GM18873 (cell line): Measurements from ENCODE around the gene LCAT.

Experiments
- ATAC-seq: cut with Tn5 transposase; IDR thresholded peaks from one replicate; pipeline ENCODE4 v1.9.1; 2021; ENCODE audit warnings: mild to moderate bottlenecking, moderate library complexity, moderate number of reproducible peaks; ENCODE audit not compliant: unreplicated experiment, low FRiP score

Gene LCAT

DNA sequence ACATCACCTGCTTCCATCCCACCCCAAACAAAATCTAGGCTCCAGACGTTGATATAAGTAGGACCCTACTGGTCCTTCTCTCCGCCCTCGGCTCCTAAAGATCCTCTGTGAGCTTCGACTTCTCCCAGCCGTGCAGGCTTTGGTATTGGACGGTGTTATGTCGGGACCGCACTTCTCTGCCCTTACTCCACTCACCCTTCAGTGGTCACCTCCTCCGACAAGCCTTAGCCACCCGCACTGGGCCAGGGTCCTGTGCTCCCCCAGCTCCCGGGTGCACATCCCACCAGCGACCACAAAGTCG lies 8.9 kb downstream of the LCAT start:
- ATAC-seq, result no peak

DNA sequence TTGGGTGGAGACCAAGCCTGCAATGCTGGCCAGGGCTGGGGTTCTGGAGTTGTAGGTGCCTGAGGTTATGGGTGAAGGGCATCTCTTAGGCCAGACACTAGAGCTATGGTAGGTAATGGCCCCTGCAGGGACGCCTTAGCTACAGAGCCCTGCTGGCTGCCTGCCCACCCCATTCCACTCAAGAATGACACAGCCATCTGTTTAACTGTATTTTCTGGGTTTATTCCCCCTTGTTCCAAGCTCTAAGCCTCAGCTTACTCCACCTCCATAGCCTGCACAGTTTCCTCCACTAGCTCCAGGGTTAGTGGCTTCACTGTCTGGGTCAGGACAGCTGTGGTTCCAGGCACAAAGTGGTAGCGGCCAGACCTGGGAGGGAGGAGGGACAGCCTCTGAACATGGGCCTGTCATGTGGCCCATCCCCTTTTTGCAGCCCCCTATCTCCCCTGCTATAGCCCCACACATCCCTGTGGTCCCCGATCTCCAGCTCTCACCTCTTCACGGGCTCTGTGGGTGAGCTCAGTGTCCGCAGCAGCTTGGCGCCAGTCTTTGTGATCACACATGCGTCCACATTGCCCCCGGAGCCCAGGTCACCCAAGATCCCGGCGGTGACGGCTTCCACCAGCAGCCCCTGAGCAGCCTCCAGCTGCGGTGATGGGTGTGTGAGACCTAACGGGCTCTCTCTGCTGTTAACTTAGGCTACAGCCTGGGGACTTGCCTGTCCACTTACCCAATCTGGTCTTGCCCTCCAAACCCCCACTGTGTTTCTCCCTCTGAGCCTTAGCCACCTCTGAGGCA lies 9.4 kb downstream of the LCAT start:
- ATAC-seq, result no peak

DNA sequence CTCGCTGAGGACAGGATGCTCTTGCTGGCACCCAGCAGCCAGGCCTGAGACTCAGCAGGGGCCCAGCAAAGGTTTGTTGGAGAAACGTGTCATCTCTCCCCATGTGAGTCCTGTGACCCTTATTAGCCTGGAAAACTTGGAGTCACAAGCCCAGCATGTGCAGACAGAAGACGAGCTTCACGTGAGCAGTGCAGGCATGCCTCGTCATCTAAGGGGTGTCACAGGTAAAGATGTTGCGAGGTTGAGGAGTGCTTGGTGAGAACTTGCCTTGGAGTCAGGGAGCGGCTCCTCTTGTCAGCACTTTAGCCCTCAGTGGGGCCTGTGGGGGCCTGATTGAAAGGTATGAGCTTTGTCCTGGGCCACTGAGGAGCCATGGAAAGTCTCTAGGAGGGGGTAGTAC lies 10.1 kb downstream of the LCAT start:
- ATAC-seq, result no peak

DNA sequence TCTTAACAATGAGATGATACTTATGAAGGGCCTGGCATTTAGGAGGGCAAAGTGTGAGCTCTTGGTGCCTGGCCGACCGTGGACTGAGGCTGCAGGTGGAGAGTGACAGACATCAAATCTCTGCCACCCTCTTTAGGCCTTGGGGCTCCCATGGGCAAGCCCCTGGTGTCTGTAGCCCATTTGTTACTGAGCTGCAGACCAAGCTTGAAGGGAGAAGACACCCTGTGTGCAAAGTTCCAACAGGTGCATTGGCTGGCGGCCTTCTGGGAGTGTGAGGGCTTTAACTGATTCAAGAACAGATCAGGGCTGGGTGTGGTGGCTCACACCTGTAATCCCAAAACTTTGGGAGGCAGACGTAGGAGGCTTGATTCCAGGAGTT lies 11.5 kb downstream of the LCAT start:
- no peak for ATAC-seq

DNA sequence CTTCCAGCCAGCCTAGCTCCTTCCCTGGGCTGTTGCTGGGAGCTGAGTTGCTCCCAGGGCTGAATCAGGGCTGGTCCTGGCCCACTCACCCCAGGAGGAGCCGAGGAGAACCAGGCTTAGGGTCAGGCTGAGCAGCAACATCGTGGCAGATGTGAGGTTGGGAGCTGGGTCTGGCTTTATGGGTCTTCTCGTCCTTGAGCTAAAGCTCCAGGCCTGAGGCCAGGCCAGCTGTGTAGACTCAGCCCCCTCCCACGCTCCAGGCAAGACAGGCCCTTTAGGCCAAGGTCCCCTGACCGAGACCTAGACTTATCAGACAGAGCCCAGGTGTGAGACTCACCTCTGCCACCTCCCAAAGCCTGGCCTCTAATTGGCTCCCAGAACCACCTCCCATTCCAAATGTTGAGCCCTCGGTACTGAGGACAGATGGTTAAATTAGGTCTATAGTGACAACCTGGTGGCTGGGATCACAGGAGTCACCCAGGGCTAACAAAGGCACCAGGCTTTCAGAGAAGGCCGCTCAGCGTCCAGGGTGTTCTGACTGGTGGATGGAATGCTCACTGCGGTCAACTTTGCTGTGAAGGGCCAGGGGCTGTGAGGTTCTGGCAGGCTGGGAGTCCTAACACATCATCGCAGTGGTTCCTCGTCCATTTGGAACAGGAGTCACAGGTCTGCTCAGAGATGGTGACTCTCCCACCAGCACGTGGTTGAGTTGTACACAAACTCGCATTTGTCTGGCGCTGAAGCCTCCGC lies 12.0 kb downstream of the LCAT start, which contains the start of gene CTRL:
TSS of gene CTRL (minus strand) at position 151 of the 750 bp plus-strand sequence. CDS start at position 141, 10 bp downstream.
- no peak for ATAC-seq

DNA sequence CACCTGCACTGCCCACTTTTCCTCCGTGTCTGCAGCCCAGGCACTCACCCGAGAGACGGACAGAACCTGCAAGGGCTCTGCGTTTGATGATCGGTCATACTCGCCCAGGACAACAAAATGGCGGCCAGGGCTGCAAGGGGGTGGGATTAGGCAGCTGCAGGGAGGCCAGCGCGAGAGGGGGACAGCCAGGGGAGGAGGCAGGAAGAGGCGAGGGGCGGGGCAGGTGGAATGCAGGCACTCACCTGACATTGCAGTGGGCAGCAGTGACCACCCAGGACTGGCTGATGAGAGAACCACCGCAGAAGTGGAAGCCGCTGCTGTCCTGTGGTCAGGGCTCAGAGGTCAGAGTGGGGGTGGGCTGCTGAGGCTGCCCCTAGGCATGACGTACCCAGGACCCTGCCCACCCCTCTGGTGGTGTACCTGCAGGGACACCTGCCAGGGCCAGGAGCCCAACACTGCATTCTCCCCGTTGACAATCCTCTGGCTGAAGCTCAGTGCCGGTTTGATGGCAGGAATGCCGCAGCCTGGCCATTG lies 13.2 kb downstream of the LCAT start:
- ATAC-seq, result no peak

DNA sequence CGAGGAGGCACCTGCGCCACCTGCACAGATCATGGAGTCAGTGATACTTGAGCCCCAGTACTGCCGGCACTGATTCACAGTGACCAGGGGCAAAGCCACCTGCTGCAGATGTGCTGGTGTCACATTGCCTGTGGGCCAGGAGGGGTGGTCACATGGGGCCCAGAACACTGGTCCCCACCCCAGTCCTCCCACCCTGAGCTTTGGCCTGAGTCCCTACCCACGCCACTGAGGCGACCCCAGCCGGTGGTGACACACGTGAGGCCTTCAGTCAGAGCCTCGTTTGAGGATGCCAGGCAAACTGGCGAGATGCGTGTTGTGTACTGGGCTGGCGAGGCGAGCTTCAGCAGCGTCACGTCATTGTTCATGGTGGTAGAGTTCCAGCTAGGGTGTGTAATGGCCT lies 13.7 kb downstream of the LCAT start:
- no peak for ATAC-seq

DNA sequence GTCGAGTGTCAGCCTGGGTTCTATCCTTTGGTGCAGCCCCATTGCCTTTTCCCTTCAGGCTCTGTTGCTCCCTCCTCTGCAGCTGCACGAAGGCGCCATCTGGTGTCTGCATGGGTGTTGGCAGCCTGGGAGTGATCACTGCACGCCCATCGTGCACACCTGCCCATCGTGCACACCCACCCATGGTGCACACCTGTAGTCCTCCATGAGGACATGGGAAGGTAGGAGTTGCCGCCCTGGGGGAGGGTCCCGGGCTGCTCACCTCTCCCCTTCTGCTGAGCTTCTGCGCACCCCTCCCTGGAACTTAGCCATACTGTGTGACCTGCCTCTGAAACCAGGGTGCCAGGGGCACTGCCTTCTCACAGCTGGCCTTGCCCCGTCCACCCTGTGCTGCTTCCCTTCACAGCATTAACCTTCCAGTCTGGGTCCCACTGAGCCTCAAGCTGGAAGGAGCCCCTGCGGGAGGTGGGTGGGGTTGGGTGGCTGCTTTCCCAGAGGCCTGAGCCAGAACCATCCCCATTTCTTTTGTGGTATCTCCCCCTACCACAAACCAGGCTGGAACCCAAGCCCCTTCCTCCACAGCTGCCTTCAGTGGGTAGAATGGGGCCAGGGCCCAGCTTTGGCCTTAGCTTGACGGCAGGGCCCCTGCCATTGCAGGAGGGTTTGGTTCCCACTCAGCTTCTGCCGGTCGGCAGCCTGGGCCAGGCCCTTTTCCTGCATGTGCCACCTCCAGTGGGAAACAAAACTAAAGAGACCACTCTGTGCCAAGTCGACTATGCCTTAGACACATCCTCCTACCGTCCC lies 15.2 kb downstream of the LCAT start:
- no peak for ATAC-seq

DNA sequence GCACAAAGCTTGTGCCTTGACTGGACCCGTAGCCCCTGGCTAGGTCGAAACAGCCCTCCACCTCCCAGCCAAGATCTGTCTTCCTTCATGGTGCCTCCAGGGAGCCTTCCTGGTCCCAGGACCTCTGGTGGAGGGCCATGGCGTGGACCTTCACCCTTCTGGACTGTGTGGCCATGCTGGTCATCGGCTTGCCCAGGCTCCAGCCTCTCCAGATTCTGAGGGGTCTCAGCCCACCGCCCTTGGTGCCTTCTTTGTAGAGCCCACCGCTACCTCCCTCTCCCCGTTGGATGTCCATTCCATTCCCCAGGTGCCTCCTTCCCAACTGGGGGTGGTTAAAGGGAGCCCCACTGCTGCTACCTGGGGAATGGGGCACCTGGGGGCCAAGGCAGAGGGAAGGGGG lies 15.8 kb downstream of the LCAT start:
- no peak for ATAC-seq

DNA sequence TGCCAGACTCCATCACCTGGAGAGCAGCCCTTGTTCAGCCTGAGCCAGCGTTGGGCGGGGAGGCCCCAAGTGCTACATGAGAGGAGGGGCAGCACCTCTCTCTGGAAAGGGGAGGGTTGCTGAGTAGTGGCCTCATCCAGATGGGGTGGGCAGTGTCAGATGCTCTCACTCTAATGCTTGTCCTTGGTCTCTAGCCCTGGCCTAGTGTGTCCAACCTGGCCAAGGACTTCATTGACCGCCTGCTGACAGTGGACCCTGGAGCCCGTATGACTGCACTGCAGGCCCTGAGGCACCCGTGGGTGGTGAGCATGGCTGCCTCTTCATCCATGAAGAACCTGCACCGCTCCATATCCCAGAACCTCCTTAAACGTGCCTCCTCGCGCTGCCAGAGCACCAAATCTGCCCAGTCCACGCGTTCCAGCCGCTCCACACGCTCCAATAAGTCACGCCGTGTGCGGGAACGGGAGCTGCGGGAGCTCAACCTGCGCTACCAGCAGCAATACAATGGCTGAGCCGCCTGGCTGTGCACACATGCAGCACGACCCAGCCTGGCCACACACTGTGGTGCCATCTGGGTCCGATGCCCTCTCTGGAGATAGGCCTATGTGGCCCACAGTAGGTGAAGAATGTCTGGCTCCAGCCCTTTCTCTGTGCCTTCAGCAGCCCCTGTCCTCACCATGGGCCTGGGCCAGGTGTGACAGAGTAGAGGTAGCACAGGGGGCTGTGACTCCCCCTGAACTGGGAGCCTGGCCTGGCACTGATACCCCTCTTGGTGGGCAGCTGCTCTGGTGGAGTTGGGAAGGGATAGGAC lies 16.6 kb downstream of the LCAT start:
- ATAC-seq, result no peak

DNA sequence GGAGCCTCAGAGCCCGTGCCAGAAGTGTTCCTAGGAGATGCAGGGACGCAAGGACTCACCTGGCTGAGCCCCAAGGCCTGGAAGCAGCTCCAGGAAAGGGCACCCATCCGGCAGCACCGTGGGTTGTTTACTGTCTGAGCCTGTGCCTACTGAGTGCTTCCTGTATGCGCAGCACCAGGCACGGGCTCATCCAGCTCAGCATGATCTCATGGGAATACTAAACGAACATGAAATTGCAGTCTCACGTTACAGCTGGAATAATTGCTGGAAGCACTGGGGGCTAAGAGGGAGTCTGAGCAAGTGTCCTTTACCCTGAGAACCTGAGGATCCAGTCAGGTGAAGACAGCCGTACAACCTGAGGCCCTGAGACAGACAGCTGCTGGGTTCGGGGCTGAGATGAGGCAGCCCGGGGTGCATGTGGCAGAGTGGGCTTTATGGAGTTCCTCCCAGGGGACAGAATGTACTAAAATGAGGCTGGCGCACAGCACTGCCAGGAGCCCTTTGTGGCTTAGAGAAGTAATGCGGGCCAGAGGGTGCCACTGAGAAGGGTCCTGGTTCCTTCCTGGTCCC lies 17.7 kb downstream of the LCAT start:
- no peak for ATAC-seq

DNA sequence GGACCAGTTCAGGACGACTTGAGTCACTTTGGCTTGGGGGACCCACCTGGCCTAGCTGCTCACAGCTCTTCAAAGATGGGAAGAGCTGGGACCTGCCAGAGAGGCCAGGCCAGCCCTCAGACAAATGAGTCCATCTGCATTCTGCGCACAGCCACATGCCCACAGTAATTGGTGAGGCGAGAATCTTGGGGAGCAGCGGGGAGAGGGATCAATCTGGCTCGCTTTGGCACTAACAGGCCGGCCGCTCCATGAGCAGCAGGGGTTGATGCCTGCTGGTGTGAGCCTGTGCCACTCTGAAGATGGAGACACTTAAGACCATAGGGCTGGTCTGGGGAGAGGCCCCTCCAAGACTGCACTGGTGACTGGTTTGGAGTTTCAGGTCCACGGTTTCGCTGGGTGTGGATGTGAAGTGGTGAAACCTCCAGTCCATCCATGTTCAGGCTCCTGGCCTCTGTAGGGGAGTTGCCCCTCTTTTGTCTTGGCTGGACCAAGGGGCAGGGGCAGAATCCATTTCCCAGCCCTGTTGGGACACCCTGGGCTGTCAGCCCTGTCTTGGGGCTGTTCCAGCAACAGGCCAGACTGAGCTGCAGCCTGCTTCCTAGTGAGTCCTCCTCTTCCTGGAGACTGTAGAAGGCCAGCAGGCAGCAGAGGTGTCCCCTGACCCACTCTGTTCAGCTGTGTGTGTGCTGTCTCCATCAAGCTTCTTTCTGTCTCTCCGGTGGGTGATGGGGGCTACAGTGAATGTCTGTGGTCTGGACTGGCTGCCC lies 19.6 kb downstream of the LCAT start:
- no peak for ATAC-seq

DNA sequence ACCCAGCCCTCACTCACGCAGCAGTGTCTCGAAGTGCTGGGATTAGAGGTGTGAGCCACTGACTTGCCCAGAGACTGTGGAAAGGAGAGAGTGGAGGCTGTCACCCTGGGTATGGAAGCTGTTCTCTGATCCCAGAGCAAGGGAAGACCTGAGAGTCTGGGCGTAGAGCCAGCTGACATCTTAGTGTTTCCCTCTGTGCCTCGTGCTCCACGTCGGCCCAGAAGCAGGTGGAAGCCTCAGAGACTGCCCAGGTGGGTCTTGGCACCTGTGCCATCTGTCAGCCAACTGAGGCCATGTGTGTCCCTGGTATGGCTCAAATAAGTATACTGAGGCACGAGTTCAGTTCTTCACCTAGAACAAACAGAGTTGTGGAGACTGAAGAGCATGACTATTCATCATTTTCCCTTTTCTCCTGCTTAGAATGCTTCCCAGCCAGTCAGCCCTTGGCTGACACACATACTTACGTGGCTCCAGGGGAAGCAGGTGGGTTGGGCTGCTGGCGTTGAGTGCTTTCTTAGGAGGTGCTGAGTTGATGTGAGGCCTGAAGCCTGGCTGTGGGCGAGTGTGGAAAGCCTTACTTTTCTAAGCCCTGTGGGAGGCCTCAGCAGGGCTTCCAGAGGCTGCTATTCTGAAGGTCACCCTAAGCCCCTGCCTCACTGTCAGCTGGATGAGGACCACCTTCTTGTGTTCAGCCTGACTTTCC lies 20.4 kb downstream of the LCAT start:
- no peak for ATAC-seq

DNA sequence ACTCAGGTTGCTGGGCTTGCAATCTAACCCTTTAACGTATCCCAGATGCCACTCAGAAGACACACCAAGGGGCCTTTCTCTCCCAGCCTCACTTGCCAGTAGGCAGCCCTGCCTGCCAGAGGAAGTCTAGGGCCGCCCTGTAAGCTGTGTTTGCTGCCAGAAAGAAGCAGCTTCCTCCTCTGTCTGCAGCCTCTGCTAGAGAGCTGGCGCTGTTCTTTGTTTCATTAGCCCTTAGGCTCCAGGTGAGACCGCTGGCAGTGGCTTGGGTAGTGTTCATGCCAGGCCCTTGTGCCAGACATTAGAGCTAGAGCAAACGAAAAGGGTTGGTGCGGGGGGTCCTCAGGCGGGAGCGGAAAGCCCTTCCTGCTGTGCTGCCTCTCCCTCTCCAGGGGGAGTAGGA lies 21.2 kb downstream of the LCAT start:
- ATAC-seq, result no peak

DNA sequence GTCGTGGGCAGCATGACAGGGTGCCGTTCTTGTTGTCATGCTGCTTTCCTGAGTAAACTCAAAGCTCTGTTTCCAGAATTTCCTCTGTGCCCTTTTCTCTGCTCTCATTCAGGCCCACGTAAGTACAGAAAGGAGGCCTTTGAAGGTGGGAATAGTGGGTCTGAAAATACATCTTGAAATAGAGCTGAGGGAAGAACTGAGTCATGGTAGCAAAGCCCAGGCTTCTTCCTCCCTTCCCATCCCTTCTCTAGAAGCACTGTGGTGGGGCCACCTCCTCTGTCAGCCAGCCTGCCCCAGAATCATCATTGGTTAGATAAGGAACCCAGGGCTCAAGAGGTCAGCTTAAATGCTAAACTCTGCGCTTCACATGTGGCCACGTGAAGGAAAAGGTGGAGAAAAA lies 21.7 kb downstream of the LCAT start:
- ATAC-seq, result no peak

DNA sequence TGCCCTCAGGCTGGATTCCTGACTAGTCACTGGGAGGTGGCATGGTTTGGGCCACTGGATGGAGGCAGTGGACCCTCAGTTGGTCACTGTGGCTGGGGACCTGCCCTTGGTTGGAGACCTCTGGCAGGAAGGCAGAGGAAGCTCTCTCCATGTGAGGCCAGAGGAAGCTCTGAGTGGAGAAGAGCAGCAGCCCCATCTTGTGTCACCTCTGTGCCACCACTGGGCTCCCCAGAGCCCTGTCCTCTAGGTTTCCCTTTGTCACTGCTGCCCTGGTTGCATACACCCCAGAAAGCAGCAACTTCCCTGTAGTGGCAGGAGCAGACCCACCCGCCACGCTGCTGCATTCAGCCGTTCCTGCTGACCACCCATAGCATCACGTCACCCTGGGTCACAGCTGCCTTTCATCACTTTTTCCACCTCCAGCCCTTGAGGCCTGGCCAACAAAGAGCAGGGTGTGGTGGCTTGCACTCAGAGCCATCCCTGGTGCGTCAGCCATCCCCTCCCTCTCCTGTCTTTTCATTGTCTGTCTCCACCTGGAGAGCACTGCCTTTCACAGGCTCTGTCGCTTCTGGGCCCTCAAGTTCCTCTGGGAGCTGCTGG lies 24.2 kb downstream of the LCAT start:
- ATAC-seq, result no peak

DNA sequence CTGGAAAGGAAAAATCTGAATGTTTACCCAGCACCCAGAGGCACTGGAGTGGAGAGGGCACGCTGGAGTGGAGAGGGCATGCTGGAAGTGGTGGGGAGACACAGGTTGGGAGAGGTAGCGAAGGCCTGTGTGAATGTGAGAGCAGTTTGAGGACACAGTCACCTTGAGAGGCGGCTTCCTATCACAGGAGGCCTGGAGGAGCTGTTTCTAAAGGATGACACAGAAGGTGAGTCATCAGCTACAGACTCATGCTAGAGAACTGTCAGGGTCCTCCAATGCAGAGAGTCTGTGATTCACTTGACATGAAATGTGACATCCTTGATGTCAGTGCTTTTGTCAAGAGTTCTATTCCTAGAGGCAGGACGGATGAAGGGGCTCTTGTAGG lies 26.1 kb downstream of the LCAT start:
- ATAC-seq, result no peak

DNA sequence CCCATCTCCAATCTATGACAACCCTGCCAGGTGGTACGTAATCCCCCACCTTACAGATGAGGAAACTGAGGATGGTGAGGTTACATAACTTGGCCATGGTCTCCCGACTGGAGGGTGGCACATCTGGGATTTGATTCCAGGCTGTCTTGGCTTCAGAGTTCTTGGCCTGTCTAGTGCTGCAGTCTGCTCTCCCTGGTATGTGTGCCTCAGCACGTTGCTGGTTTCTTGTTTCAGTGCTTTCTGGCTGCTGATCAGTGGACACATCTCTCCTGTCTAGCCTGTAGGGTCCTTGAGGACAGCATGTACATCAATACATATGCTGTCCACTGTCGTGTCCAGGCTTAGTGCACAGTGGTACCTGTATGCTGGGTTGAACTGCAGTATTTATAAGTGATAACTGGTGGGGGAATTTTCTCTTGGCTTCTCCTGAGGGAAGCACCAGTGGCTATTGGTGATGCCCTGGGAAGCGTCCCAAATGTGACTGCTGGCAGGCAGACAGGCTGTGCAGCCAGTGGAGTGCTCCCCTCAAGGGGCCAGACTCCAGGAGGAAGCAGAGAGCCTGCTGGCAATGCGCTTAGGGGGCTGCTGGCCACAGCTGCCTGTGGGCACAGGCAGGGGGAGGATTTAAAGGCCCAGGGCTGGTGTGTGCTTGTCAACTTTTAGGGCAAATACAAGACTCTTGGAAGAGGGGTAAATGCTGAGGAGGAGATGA lies 26.6 kb downstream of the LCAT start:
- no peak for ATAC-seq
